ENCODE measurements around the gene TRIO. TPM values are rescaled to one million over a fixed set of nuclear protein-coding genes. Genes with fewer than 3 reads are reported as not detected.

The TRIO gene
- total RNA-seq, 2 experiments from 2014 or later, result 4.1 to 6.5 TPM

DNA sequence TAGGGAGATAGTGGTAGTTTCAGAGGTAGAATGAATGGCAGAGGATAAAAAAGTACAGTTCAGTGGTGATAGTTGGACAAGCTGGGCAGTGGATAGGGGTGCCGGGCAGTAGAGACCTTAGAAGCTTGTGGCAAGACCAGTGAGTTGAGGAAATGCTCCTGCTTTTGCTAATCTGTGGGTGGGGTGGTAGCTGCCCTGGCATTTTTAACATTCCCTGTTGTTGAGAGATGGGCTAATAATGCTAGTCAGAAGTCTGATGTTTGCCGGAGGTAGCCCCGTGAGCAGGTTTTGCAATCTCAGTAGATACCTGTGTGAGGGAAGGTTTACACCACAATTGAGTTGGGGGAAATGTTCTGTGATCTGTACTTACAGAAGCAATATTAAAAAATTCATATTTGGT is 91.1 kb downstream of the TRIO start:
- ATAC-seq (ENCODE audit: poor library complexity), result no peak
- CTCF ChIA-PET, result no interaction called here

GRCh38 chr5:14235872-14236271 is 92.7 kb downstream of the TRIO start:
- intact Hi-C loops (cut with DNase I, micrococcal nuclease), result no loop called here
- no peaks in the 10 kb centered on the region for H3K4me1 Mint-ChIP-seq (ENCODE audit: low read depth)
- H3K27ac Mint-ChIP-seq, result no peak overlapping the region
- H3K9me3 ChIP-seq (ENCODE audit: control insufficient read depth in 1 of 2, insufficient read depth in 1 of 2, low read length in 2 of 2), result peaks cover 0 to 3% of the 10 kb centered on the region in 2 experiments
- no peaks in the 10 kb centered on the region for H3K4me1 ChIP-seq (ENCODE audit: insufficient read depth, low read length)
- H3K9me3 Mint-ChIP-seq, result no peaks in the 10 kb centered on the region
- H3K27ac ChIP-seq (ENCODE audit: low read depth in 1 of 2, low read length in 2 of 2), result no peak overlapping the region
- ATAC-seq (ENCODE audit: poor library complexity) (no peak), DNase-seq (no peak)
- H3K36me3 Mint-ChIP-seq (ENCODE audit: low read depth), result no peaks in the 10 kb centered on the region
- H3K36me3 ChIP-seq (ENCODE audit: insufficient read depth, low read length), result no peaks in the 10 kb centered on the region
- CTCF ChIA-PET, result no interaction called here
- TF ChIP-seq, protein P1, sequence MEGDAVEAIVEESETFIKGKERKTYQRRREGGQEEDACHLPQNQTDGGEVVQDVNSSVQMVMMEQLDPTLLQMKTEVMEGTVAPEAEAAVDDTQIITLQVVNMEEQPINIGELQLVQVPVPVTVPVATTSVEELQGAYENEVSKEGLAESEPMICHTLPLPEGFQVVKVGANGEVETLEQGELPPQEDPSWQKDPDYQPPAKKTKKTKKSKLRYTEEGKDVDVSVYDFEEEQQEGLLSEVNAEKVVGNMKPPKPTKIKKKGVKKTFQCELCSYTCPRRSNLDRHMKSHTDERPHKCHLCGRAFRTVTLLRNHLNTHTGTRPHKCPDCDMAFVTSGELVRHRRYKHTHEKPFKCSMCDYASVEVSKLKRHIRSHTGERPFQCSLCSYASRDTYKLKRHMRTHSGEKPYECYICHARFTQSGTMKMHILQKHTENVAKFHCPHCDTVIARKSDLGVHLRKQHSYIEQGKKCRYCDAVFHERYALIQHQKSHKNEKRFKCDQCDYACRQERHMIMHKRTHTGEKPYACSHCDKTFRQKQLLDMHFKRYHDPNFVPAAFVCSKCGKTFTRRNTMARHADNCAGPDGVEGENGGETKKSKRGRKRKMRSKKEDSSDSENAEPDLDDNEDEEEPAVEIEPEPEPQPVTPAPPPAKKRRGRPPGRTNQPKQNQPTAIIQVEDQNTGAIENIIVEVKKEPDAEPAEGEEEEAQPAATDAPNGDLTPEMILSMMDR (IDR thresholded peaks at IDR 0.05), result no peak
- H3K4me3 ChIP-seq (ENCODE audit: low read length), result no peak overlapping the region
- POLR2A ChIA-PET, result no interaction called here
- peaks cover 8% of the 10 kb centered on the region for H3K27me3 Mint-ChIP-seq
- no peak overlapping the region for H3K4me3 Mint-ChIP-seq
- no peaks in the 10 kb centered on the region for H3K27me3 ChIP-seq (ENCODE audit: control insufficient read depth in 1 of 2, insufficient read depth in 2 of 2, low read length in 2 of 2)

More for the DNA sequence above, 91.1 kb downstream of the TRIO start:
- TF ChIP-seq, protein P1 (IDR thresholded peaks at IDR 0.05), result no peak
- H3K36me3 ChIP-seq (ENCODE audit: insufficient read depth, low read length), result no peaks in the 10 kb centered on the region
- H3K27me3 ChIP-seq (ENCODE audit: control insufficient read depth in 1 of 2, insufficient read depth in 2 of 2, low read length in 2 of 2), result no peaks in the 10 kb centered on the region
- intact Hi-C loops (cut with DNase I, micrococcal nuclease), result no loop called here
- POLR2A ChIA-PET, result no interaction called here
- H3K27me3 Mint-ChIP-seq, result peaks cover 8% of the 10 kb centered on the region
- H3K27ac Mint-ChIP-seq, result no peak overlapping the region
- DNase-seq, result no peak
- H3K4me3 Mint-ChIP-seq, result no peak overlapping the region
- no peaks in the 10 kb centered on the region for H3K9me3 Mint-ChIP-seq
- no peaks in the 10 kb centered on the region for H3K36me3 Mint-ChIP-seq (ENCODE audit: low read depth)
- H3K4me1 Mint-ChIP-seq (ENCODE audit: low read depth), result no peaks in the 10 kb centered on the region
- no peak overlapping the region for H3K4me3 ChIP-seq (ENCODE audit: low read length)
- peaks cover 0 to 3% of the 10 kb centered on the region in 2 experiments for H3K9me3 ChIP-seq (ENCODE audit: control insufficient read depth in 1 of 2, insufficient read depth in 1 of 2, low read length in 2 of 2)
- H3K4me1 ChIP-seq (ENCODE audit: insufficient read depth, low read length), result no peaks in the 10 kb centered on the region
- no peak overlapping the region for H3K27ac ChIP-seq (ENCODE audit: low read depth in 1 of 2, low read length in 2 of 2)

- CTCF ChIA-PET, result no interaction called here
- no peaks in the 10 kb centered on the region for H3K27me3 ChIP-seq (ENCODE audit: control insufficient read depth in 1 of 2, insufficient read depth in 2 of 2, low read length in 2 of 2)
- ATAC-seq (ENCODE audit: poor library complexity) (no peak), DNase-seq (no peak)
- TF ChIP-seq, protein P1 (IDR thresholded peaks at IDR 0.05), result no peak
- H3K9me3 ChIP-seq (ENCODE audit: control insufficient read depth in 1 of 2, insufficient read depth in 1 of 2, low read length in 2 of 2), result peaks cover 0 to 3% of the 10 kb centered on the region in 2 experiments
- no peak overlapping the region for H3K4me3 ChIP-seq (ENCODE audit: low read length)
- peaks cover 8% of the 10 kb centered on the region for H3K27me3 Mint-ChIP-seq
- no peak overlapping the region for H3K4me3 Mint-ChIP-seq
- no peak overlapping the region for H3K27ac Mint-ChIP-seq
- intact Hi-C loops (cut with DNase I, micrococcal nuclease), result no loop called here
- H3K4me1 ChIP-seq (ENCODE audit: insufficient read depth, low read length), result no peaks in the 10 kb centered on the region
- H3K27ac ChIP-seq (ENCODE audit: low read depth in 1 of 2, low read length in 2 of 2), result no peak overlapping the region
- POLR2A ChIA-PET, result no interaction called here
- H3K36me3 ChIP-seq (ENCODE audit: insufficient read depth, low read length), result no peaks in the 10 kb centered on the region
- no peaks in the 10 kb centered on the region for H3K36me3 Mint-ChIP-seq (ENCODE audit: low read depth)
- no peaks in the 10 kb centered on the region for H3K4me1 Mint-ChIP-seq (ENCODE audit: low read depth)
- no peaks in the 10 kb centered on the region for H3K9me3 Mint-ChIP-seq
Measured at GRCh38 chr5:14236757-14237156, 93.6 kb downstream of the TRIO start.
